Chondrocyte (in vitro differentiated cells): ENCODE measurements around the gene STAT5A. TPM values are rescaled to one million over a fixed set of nuclear protein-coding genes. Genes with fewer than 3 reads are reported as not detected.
"Not testable (repeated sequence)": the region's sequence is repeated elsewhere in the genome, so short reads cannot be mapped to it uniquely, and the experiment has no call there.

Experiments
- DNase-seq: peaks from one replicate; pipeline ENCODE4 v3.0.0; 2021; ENCODE audit warnings: mixed read lengths, low spot score
- H3K27ac Mint-ChIP-seq: one replicate; pipeline ENCODE4 v1.8.0; 2021; ENCODE audit warnings: mild to moderate bottlenecking, moderate library complexity, mixed read lengths; ENCODE audit not compliant: unreplicated experiment
- H3K27me3 Mint-ChIP-seq: 2 replicates; pipeline ENCODE4 v1.8.0; 2021; ENCODE audit warnings: low read depth, mixed read lengths
- H3K36me3 Mint-ChIP-seq: 2 replicates; pipeline ENCODE4 v1.8.0; 2021; ENCODE audit warnings: low read depth, mixed read lengths
- H3K4me1 Mint-ChIP-seq: 2 replicates; pipeline ENCODE4 v1.8.0; 2021; ENCODE audit warnings: low read depth, mild to moderate bottlenecking, mixed read lengths
- H3K4me3 Mint-ChIP-seq: one replicate; pipeline ENCODE4 v1.8.0; 2021; ENCODE audit warnings: mild to moderate bottlenecking, moderate library complexity, mixed read lengths; ENCODE audit not compliant: unreplicated experiment
- H3K9me3 Mint-ChIP-seq: 2 replicates; pipeline ENCODE4 v1.8.0; 2021; ENCODE audit warnings: low read depth, mixed read lengths
- total RNA-seq: library from RNA; stranded (reverse); gene quantifications from 3 replicates; pipeline ENCODE4 v1.2.1, GENCODE V29; 2021
- TF ChIP-seq, protein P1 (sequence below): fragments of 200-600 bp; sonication (generic); IDR thresholded peaks from 2 replicates; pipeline ENCODE4 v1.5.0; 2021; ENCODE audit warnings: antibody characterized with exemption, mild to moderate bottlenecking, moderate library complexity

The STAT5A gene
- total RNA-seq, 1 donor from 2014 or later: 14.3 TPM

DNA sequence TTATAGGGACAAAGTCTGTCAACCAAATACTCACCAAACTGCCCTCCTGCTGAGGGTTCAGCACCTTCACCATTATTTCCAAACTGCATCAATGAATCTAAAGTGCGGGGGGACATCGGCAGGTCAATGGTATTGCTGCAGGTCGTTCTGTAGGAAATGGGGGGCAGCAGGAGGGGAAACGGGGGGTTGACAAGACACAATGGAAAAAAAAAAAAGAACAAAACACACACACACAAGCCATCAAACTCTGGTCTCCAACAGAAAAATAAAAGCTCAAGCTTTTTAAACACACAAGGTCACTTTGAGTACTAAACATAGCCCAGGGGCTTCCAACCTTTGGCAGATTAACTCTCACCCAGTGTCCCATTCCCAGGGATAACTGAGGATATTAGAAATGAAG is 28.5 kb downstream of the STAT5A start:
- H3K36me3 Mint-ChIP-seq: peaks cover 29% of the 10 kb centered on the region
- DNase-seq: no peak
- H3K4me1 Mint-ChIP-seq: peaks cover 10% of the 10 kb centered on the region
- TF ChIP-seq, protein P1, sequence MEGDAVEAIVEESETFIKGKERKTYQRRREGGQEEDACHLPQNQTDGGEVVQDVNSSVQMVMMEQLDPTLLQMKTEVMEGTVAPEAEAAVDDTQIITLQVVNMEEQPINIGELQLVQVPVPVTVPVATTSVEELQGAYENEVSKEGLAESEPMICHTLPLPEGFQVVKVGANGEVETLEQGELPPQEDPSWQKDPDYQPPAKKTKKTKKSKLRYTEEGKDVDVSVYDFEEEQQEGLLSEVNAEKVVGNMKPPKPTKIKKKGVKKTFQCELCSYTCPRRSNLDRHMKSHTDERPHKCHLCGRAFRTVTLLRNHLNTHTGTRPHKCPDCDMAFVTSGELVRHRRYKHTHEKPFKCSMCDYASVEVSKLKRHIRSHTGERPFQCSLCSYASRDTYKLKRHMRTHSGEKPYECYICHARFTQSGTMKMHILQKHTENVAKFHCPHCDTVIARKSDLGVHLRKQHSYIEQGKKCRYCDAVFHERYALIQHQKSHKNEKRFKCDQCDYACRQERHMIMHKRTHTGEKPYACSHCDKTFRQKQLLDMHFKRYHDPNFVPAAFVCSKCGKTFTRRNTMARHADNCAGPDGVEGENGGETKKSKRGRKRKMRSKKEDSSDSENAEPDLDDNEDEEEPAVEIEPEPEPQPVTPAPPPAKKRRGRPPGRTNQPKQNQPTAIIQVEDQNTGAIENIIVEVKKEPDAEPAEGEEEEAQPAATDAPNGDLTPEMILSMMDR: no peak
- no peaks in the 10 kb centered on the region for H3K27me3 Mint-ChIP-seq
- no peaks in the 10 kb centered on the region for H3K9me3 Mint-ChIP-seq
- no peak overlapping the region for H3K27ac Mint-ChIP-seq
- H3K4me3 Mint-ChIP-seq: no peak overlapping the region

DNA sequence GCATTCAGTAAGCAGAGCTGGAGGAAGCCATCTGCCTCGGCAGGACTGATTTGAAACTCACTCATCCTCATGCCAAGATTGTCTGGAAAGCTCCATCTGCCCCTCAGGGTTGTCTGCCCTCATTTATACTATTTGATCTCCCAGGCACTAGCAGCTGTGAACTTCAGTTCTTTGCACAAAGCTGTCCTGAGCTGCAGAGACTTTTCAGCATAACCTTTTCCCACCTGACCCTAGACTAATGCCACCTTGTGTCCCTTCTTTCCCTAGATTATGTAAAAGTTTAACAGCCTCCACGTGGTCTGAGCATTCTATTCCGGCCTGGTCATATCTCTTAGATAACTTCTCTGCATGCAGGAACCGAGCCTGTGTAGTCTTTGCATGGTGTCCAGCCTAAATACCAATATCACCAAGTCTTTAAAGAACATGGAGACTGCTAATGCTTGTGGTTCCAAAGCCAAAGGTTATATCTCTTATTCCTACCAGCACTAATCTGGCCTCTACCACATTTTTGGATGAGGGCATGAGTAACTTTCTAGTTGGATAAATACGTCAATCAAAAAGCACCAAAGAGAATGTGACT is 29.1 kb downstream of the STAT5A start:
- peaks cover 33% of the 10 kb centered on the region for H3K36me3 Mint-ChIP-seq
- no peak for DNase-seq
- no peaks in the 10 kb centered on the region for H3K9me3 Mint-ChIP-seq
- no peak overlapping the region for H3K4me3 Mint-ChIP-seq
- TF ChIP-seq, protein P1: no peak
- H3K27ac Mint-ChIP-seq: no peak overlapping the region
- H3K4me1 Mint-ChIP-seq: peaks cover 7% of the 10 kb centered on the region
- H3K27me3 Mint-ChIP-seq: no peaks in the 10 kb centered on the region

DNA sequence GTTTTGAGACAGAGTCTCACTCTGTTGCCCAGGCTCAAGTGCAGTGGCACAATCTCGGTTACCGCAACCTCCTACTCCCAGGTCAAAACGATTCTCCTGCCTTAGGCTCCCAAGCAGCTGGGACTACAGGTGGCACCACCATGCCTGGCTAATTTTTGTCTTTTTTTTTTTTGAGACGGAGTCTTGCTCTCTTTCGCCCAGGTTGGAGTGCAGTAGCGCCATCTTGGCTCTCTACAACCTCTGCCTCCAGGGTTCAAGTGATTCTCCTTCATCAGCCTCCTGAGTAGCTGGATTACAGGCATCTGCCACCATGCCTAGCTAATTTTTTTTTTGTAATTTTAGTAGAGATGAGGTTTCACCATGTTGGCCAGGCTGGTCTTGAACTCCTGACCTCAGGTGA is 29.7 kb downstream of the STAT5A start:
- not testable (repeated sequence) for DNase-seq, H3K9me3 Mint-ChIP-seq, H3K27ac Mint-ChIP-seq, H3K4me3 Mint-ChIP-seq, H3K27me3 Mint-ChIP-seq
- peaks cover 13% of the 10 kb centered on the region for H3K4me1 Mint-ChIP-seq
- peaks cover 39% of the 10 kb centered on the region for H3K36me3 Mint-ChIP-seq

DNA sequence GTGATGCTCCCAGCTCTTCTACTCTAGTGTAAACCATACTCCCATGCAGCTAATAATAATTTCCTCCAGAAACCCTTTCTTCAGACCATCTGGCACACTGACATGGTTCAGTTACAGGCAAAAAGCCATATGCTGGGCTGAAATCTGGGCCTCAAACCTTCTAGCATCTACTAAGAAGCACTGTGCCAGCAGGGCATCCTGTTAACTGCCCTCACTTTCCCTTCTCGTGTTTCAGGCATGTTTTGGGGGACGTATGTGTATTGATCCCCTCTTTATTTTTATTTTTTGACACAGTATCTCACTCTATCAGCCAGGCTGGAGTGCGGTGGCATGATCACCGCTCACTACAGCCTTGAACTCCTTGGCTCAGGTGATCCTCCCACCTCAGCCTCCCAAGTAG is 33.3 kb downstream of the STAT5A start:
- TF ChIP-seq, protein P1: no peak
- Mint-ChIP-seq H3K36me3 (peaks cover 48% of the 10 kb centered on the region), H3K4me3 (no peak overlapping the region), H3K4me1 (peaks cover 27% of the 10 kb centered on the region), H3K9me3 (no peaks in the 10 kb centered on the region), H3K27ac (peak overlapping the region; percentile 63), H3K27me3 (no peaks in the 10 kb centered on the region)
- no peak for DNase-seq

DNA sequence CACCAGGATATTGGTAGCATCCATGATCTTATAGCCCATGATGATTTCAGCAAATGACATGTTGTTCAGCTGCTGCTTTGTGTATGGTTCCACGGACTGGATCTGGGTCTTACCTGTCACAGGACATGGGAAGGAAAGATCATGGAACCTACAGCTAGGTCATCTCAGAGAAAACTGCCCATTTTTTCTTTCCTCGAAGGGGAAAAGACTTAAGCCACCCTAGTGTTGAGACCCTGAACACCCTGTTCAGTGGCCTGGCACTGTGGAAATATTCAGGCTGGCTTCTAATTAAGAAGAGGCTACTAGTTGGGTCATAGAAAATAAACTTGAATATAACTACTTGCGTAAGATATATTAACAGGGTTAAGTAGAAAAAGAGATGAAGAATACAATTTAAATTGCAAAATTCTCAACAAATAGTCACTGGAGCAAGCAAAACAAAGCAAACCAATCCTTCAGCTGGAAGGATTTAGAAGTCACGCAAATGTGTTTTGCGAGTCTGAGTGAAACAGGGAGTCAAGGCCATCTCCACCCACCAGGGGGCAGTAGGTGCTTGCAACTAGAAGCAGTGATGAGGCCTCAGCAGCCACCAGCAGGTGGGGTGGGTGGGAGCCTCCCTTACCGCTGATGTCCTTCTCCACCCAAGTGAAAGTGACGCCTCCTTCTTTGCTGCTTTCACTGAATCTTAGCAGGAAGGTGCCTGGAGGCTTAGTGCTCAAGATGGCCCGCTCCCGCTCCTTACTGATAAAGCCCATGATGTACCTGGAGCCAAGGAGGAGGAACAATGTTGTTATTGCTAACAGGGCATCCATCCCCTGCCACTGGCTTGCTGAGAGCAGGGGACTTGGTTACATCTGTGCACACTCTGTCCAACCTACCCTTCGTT is 34.3 kb downstream of the STAT5A start:
- H3K4me3 Mint-ChIP-seq: no peak overlapping the region
- no peaks in the 10 kb centered on the region for H3K27me3 Mint-ChIP-seq
- H3K27ac Mint-ChIP-seq: peak overlapping the region; percentile 70
- peaks cover 27% of the 10 kb centered on the region for H3K4me1 Mint-ChIP-seq
- peaks cover 43% of the 10 kb centered on the region for H3K36me3 Mint-ChIP-seq
- H3K9me3 Mint-ChIP-seq: no peaks in the 10 kb centered on the region
- DNase-seq: peak; percentile 97
- TF ChIP-seq, protein P1: peak; percentile 100
